GM19099 (cell line): ENCODE measurements around the gene RASGRF1.

Source experiments
- POLR2A ChIP-seq: IDR thresholded peaks from 3 replicates; pipeline ENCODE4 v1.6.1; 2011; ENCODE audit warnings: low read depth; ENCODE audit not compliant: insufficient read length; ENCODE audit errors: extremely low read depth

Gene RASGRF1

GRCh38 chr15:79090487-79091203 is at the start of gene RASGRF1:
Gene RASGRF1, minus strand, starts transcription at chr15:79090780. Its CDS starts 282 bp downstream, at chr15:79090498.
- no peak for TF ChIP-seq POLR2A

DNA sequence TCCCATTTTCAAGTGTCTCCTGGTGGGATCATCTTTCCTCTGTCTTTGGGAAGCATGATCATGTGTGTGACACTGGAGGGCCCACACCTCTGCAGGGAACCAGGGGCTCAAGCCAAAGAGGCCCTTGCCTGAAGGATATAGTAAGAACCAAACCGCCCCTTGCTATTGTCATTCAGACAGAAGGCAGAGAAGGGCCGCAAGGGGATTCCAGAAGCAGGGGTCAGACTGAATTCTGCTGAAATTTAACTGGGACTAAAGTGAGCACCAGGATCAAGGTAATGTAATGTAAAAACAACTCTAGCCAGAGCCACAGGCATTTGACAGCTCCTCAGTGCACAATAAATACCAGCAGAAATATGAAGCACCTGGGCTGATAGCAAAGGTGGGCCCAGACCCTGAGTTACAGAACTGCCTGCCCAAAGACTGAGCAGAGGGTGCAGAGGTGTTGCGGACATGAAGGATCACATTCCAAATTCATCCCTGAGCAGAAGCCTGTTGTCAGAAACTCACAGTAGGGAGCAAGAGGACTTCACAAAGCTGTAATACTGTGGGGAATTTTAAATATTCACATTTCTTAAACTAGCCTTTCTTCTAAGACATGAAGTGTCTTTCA is 46.0 kb upstream of the RASGRF1 start:
- TF ChIP-seq POLR2A = no peak

DNA sequence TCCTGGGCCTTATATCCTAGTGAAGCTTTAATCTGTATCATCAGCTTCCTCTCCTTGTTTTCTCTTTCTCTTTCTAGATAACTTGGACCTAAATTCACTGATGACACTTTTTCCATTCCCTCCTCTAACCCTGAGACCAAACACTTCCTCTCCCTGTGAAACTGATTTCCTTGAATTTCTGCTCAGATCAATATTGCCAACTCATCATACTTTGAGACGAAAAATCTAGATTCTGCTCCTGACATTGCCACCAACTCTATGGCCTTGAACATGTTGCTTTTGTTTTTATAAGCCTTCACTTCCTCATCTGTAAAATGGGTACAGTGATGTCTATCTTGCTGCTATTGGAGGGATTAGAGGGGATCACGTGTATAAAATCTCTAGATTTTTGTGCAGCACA is 42.7 kb upstream of the RASGRF1 start:
- TF ChIP-seq POLR2A = no peak

GRCh38 chr15:79132770-79133169 is 42.2 kb upstream of the RASGRF1 start:
- no peak for TF ChIP-seq POLR2A

GRCh38 chr15:79132361-79132760 is 41.8 kb upstream of the RASGRF1 start:
- TF ChIP-seq POLR2A = no peak

- TF ChIP-seq POLR2A = no peak
Measured at GRCh38 chr15:79130535-79131130, 40.1 kb upstream of the RASGRF1 start.

- TF ChIP-seq POLR2A = no peak
Measured at GRCh38 chr15:79129235-79129634, 38.7 kb upstream of the RASGRF1 start.

DNA sequence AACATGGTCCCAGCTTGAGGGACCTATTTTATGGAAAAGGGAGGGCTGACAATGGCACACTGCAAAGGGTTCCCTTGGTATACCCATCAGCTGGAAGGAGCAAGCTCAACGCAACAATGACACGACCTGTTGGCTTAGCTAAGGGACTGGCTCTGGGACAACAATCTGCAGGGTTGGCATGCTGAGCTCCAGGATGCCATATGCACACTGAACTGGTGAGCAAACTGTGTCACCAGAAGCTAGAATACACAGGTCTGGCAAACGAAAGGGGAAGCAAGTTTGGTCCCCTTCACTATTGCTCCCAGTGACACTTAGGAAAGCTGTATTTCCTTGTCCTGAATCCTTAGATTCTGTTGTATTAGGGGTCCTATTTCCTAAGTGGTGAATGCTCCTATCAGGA is 38.0 kb upstream of the RASGRF1 start:
- no peak for TF ChIP-seq POLR2A

GRCh38 chr15:79124388-79124787 is 33.8 kb upstream of the RASGRF1 start:
- no peak for TF ChIP-seq POLR2A

DNA sequence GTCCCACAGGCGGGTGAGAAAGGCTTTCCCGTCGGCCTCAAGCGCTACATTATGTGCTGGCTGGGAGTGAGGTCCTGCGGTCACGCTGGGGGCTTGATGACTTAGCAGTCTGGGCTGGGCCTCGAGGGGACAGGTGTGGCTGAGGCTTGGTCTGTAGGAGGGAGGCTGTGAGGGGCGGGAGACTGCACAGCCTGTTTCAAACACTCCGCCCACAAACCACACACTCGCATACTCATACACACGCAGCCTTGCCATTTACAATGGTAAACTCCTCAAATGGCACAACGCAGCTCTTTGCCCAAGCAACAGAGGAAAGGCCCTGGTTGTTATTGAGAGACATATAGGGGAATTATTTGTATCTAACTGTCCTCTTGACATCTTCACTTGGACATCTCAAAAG is 32.4 kb upstream of the RASGRF1 start:
- no peak for TF ChIP-seq POLR2A

GRCh38 chr15:79122391-79122790 is 31.8 kb upstream of the RASGRF1 start:
- no peak for TF ChIP-seq POLR2A

DNA sequence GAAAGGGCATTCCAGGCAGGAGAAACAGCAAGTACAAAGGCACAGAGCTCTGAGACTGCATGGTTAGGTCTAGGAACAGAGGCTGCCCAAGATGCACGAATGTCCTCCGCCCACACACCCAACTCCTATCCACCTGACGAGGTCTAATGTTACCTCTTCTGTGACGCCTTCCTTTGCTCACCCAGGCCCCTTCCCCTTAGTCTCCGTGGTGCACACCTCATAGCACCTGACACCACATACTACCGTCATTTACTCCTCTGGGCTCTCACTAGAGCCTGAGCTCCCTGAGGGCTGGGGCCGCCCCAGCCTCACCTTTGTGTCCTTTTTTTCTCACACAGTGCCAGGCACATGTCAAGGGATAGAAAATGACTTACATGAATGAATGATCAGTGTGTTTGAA is 31.0 kb upstream of the RASGRF1 start:
- no peak for TF ChIP-seq POLR2A

DNA sequence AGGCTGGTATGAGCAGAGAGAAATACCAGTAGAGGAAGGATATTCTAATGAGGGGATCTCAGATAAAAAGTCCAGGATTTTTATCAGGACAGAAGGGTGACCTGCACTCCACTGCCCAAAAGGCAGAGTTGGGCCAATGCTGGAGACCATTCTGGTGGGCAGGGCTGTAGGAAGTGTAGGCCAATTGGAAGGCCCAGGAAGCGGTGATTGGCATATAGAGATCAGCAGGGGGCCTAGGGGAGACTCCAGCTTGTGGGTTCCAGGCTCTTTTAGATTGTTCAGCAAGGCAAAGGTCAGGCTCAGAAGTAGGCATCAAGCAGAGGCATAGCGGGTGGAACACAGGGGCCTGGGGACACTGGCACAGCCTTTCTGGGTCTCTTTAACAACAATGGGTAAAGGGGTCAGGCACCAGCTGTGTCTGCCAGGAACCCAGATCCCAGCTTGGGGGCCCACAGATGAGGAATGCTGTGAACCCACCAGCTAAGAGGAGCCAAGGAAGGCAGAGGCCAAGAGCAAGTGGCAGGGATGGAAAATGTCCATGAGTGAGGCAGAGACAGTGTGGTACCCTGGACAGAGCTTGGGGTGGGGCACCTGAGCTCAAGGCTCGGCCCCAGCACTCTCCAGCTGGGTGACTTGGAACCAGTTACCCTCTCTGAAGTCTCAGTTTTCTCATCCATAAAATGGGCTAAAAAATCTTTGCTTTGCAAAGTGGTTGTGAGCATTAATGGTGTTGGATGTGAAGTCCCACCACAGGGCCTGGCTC is 27.0 kb upstream of the RASGRF1 start:
- no peak for TF ChIP-seq POLR2A

DNA sequence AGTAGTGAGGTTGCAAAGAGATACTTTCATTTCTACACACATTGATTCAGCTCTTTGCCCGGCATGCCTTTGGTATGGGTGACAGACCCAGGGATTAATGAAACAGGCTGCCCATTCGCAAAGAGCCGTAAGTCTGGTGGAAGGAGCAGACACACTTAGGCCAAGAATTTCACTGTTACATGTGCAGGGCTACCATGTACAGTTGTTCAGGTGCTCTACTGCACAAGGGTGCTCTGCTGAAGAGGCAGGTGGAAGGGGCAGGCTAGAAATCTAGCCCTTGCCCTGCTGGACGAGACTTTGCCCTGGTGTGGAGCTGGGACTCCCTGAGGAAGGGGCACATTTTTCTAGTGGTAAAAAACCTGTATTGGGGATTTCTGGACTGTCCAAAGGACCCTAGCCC is 26.2 kb upstream of the RASGRF1 start:
- no peak for TF ChIP-seq POLR2A

- no peak for TF ChIP-seq POLR2A
Measured at GRCh38 chr15:79115986-79116665, 25.5 kb upstream of the RASGRF1 start.

DNA sequence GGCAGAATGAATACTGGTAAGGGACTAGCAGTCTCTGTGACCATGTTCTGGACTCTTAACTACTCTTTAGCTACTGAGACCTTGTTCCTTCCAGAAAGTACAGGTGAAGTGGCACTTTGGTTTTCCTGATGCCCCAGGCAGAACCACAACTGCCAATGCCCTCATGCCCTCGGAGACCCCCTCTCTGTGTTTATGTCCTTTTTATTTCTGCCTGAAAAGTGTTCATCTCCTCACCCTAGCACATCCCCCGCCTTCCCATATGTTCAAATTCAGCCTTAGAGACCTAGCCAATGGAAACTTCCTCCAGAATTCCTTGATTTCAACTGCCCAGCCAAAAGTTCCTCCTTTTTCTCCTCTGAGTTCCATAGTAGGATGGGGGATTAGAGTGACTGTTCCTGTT is 23.3 kb upstream of the RASGRF1 start:
- TF ChIP-seq POLR2A = no peak

DNA sequence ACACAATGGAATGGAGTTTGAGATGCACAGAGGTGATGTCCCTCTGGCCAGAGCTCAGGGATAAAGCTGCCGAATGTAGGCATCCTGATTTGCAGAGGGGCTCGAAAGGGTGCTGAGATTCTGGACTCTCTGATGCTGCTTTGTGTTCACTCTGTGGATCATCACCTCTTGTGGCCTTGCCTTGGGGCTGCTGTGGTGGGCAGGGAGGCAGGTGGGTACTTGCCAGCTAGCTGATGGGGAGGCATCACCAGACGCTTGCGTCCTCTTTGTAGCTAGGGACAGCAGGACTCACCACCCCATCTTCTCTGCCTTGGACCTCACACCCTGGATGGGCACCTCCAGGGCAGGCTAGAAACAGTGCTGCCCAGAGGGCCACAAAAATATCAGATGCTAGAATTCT is 14.6 kb upstream of the RASGRF1 start:
- TF ChIP-seq POLR2A = no peak
